ENCODE measurements around the gene TANC2. TPM values are rescaled to one million over a fixed set of nuclear protein-coding genes. Genes with fewer than 3 reads are reported as not detected.

Gene TANC2
- total and polyA plus RNA-seq, 2 of the 8 experiments (the other 6 are each of a cell fraction or from before 2014, with no cell fraction given) = 5.7 to 21.9 TPM

- Histone ChIP-seq H3K79me1 (ENCODE audit: low read depth, low read length) (no peaks in the 10 kb centered on the region), H2BK20ac (ENCODE audit: low read length) (no peak overlapping the region), H3K4me1 (replicated peaks in 1 of 4; ENCODE audit: control insufficient read depth in 3 of 4, insufficient read depth in 4 of 4, low read length in 3 of 4) (peaks cover 0 to 3% (median 0%) of the 10 kb centered on the region in 4 experiments; a peak in 1 of 7 replicates), H3K23me2 (ENCODE audit: low read depth, low read length) (no peaks in the 10 kb centered on the region), H3K4me2 (ENCODE audit: insufficient read depth in 1 of 2, low read depth in 2 of 2, low read length in 2 of 2) (no peak overlapping the region), H3K9me3 (ENCODE audit: insufficient read depth in 2 of 2, low read depth in 1 of 2, low read length in 1 of 2) (peaks cover 0 to 2% of the 10 kb centered on the region in 2 experiments; a peak in 1 of 4 replicates), H3K36me3 (ENCODE audit: control insufficient read depth in 2 of 4, insufficient read depth in 4 of 4, low read length in 3 of 4) (no peaks in the 10 kb centered on the region), H3K14ac (ENCODE audit: insufficient read length) (no peak overlapping the region), H3K27me3 (replicated peaks in 1 of 4; ENCODE audit: control insufficient read depth in 3 of 4, extremely low read depth in 1 of 4, insufficient read depth in 3 of 4, low read length in 3 of 4) (no peaks in the 10 kb centered on the region), H3K4me3 (ENCODE audit: extremely low read depth in 1 of 4, insufficient read depth in 2 of 4, low read depth in 3 of 4, low read length in 4 of 4) (no peak overlapping the region), H2BK12ac (ENCODE audit: low read depth, low read length) (no peak overlapping the region), H4K5ac (ENCODE audit: insufficient read length, low read depth, low read length) (no peak overlapping the region), H3K23ac (ENCODE audit: insufficient read length) (no peak overlapping the region), H3K9ac (replicated peaks in 1 of 4; ENCODE audit: extremely low read depth in 1 of 4, low read depth in 3 of 4, low read length in 3 of 4) (peak overlapping the region in 1 of 4 experiments; percentile 34; a peak in 1 of 7 replicates), H2BK15ac (ENCODE audit: low read length) (no peak overlapping the region), H2AFZ (ENCODE audit: low read length) (no peak overlapping the region), H4K20me1 (replicated peaks in 1 of 2; ENCODE audit: control insufficient read depth in 1 of 2, insufficient read depth in 2 of 2, low read length in 2 of 2) (no peaks in the 10 kb centered on the region), H3K4ac (replicated peaks; ENCODE audit: insufficient read length, low read depth, low read length) (no peak overlapping the region), H2BK5ac (ENCODE audit: low read depth, low read length) (no peak overlapping the region), H3K56ac (replicated peaks; ENCODE audit: insufficient read length, low read depth, low read length) (no peak overlapping the region), H3K27ac (ENCODE audit: low read depth, low read length) (no peak overlapping the region), H2AK5ac (ENCODE audit: low read depth, low read length) (no peak overlapping the region), H2BK120ac (replicated peaks; ENCODE audit: low read depth, low read length) (no peak overlapping the region), H3K79me2 (ENCODE audit: control insufficient read depth in 1 of 2, insufficient read depth in 2 of 2, low read length in 2 of 2) (no peaks in the 10 kb centered on the region), H4K8ac (ENCODE audit: extremely low read depth, insufficient read depth, low read length) (no peak overlapping the region), H3K18ac (ENCODE audit: extremely low read depth, low read length) (no peak overlapping the region), H4K91ac (replicated peaks; ENCODE audit: insufficient read length, low read length) (no peak overlapping the region)
- FAIRE-seq (no peak), DNase-seq (ENCODE audit: low read depth in 1 of 2, low spot score in 2 of 2) (no peak)
- ChIA-PET CTCF (ENCODE audit: partially characterized antibody) (no interaction called here), POLR2A (ENCODE audit: partially characterized antibody) (no interaction called here)
- TF ChIP-seq BRCA1 (IDR thresholded peaks at IDR 0.05; ENCODE audit: low read depth, low read length) = no peak
- TF ChIP-seq MAFK (IDR thresholded peaks at IDR 0.05; ENCODE audit: low read depth, low read length) = peak; percentile 70
- 95% methylated on average over 1 of the region's 1 CpG; no CpG with 5 or more reads in 1 of the 2 experiments for WGBS, 2 experiments (ENCODE audit: extremely low coverage in 1 of 2, insufficient coverage in 1 of 2, insufficient read length in 1 of 2, insufficient replicate concordance in 2 of 2, low coverage in 1 of 2, low lambda C conversion rate in 2 of 2, missing lambda C conversion rate in 1 of 2)
These were observed 28.4 kb upstream of the TANC2 start for GRCh38 chr17:62937606-62938005.

Data from H1 (cell line).